Stimulated activated CD8-positive, alpha-beta memory T cell treated with anti-CD3 and anti-CD28 coated beads, Interleukin-7, amount 100 ng/mL, for 24 hours (primary cell): Measurements from ENCODE around the gene PFKFB3.

Experiments
- DNase-seq: peaks from one replicate; pipeline ENCODE4 v3.0.0-alpha.2; 2020; ENCODE audit warnings: low read depth

The PFKFB3 gene

GRCh38 chr10:6220418-6221191 lies 17.9 kb downstream of the PFKFB3 start:
- no peak for DNase-seq

GRCh38 chr10:6221192-6221940 lies 18.6 kb downstream of the PFKFB3 start:
- DNase-seq, result no peak

GRCh38 chr10:6221971-6222751 lies 19.4 kb downstream of the PFKFB3 start:
- no peak for DNase-seq

- DNase-seq, result no peak
Observed at GRCh38 chr10:6222755-6223154, 20.0 kb downstream of the PFKFB3 start.

- no peak for DNase-seq
Observed at GRCh38 chr10:6223981-6224380, 21.2 kb downstream of the PFKFB3 start.

GRCh38 chr10:6224781-6225180 lies 22.0 kb downstream of the PFKFB3 start:
- DNase-seq, result no peak

- DNase-seq, result no peak
Observed at GRCh38 chr10:6225263-6225814, 22.6 kb downstream of the PFKFB3 start.

GRCh38 chr10:6226216-6226615 lies 23.5 kb downstream of the PFKFB3 start:
- DNase-seq, result no peak

GRCh38 chr10:6227346-6227745 lies 24.6 kb downstream of the PFKFB3 start:
- DNase-seq, result no peak

GRCh38 chr10:6228010-6228511 lies 25.3 kb downstream of the PFKFB3 start:
- no peak for DNase-seq

GRCh38 chr10:6228647-6229046 lies 25.9 kb downstream of the PFKFB3 start:
- no peak for DNase-seq

GRCh38 chr10:6229290-6229689 lies 26.6 kb downstream of the PFKFB3 start:
- no peak for DNase-seq

GRCh38 chr10:6229746-6230145 lies 27.0 kb downstream of the PFKFB3 start:
- DNase-seq, result no peak

GRCh38 chr10:6230315-6230714 lies 27.6 kb downstream of the PFKFB3 start:
- no peak for DNase-seq

GRCh38 chr10:6231146-6231545 lies 28.4 kb downstream of the PFKFB3 start:
- no peak for DNase-seq

- no peak for DNase-seq
Observed at GRCh38 chr10:6231730-6232129, 29.0 kb downstream of the PFKFB3 start.

GRCh38 chr10:6232225-6232807 lies 29.6 kb downstream of the PFKFB3 start:
- no peak for DNase-seq

GRCh38 chr10:6232846-6233724 lies 30.4 kb downstream of the PFKFB3 start:
- no peak for DNase-seq

- no peak for DNase-seq
Observed at GRCh38 chr10:6233725-6234277, 31.1 kb downstream of the PFKFB3 start.

- DNase-seq, result no peak
Observed at GRCh38 chr10:6234371-6234770, 31.6 kb downstream of the PFKFB3 start.
